H9 (cell line): Measurements from ENCODE around the gene ITPR1. TPM values are rescaled to one million over a fixed set of nuclear protein-coding genes. Genes with fewer than 3 reads are reported as not detected.
A peak's percentile ranks its signal among the peaks of the same experiment; 100 is the strongest.

Experiments
- DNase-seq: peaks from one replicate; pipeline ENCODE4 v3.0.0-alpha.2; 2017
- H2AFZ ChIP-seq: one replicate; pipeline ENCODE4 v1.6.1; 2013; ENCODE audit warnings: mild to moderate bottlenecking, low read length, control low read depth, moderate library complexity
- H2AK5ac ChIP-seq: 2 replicates; pipeline ENCODE4 v1.6.1; 2013; ENCODE audit warnings: low read length, control low read depth, mixed read lengths; ENCODE audit not compliant: insufficient read length
- H2BK120ac ChIP-seq: one replicate; pipeline ENCODE4 v1.6.1; 2013; ENCODE audit warnings: low read depth, mild to moderate bottlenecking, low read length, control low read depth, inconsistent platforms; ENCODE audit not compliant: poor library complexity, severe bottlenecking
- H2BK12ac ChIP-seq: 2 replicates; pipeline ENCODE4 v1.6.1; 2013; ENCODE audit warnings: low read length, control low read depth, mixed read lengths, low read depth; ENCODE audit not compliant: insufficient read length
- H2BK15ac ChIP-seq: 2 replicates; pipeline ENCODE4 v1.6.1; 2013; ENCODE audit warnings: low read depth, low read length, control low read depth
- H2BK20ac ChIP-seq: one replicate; pipeline ENCODE4 v1.6.1; 2013; ENCODE audit warnings: low read depth, mild to moderate bottlenecking, low read length, control low read depth, inconsistent platforms; ENCODE audit not compliant: poor library complexity, severe bottlenecking
- H2BK5ac ChIP-seq: 2 replicates; pipeline ENCODE4 v1.6.1; 2013; ENCODE audit warnings: low read length, control low read depth, mixed read lengths; ENCODE audit not compliant: insufficient read length
- H3K14ac ChIP-seq: 2 replicates; pipeline ENCODE4 v1.6.1; 2013; ENCODE audit warnings: low read length, control low read depth; ENCODE audit not compliant: insufficient read depth
- H3K18ac ChIP-seq: 2 replicates; pipeline ENCODE4 v1.6.1; 2013; ENCODE audit warnings: low read depth, mild to moderate bottlenecking, mixed read lengths, low read length, control low read depth; ENCODE audit not compliant: insufficient read length
- H3K23ac ChIP-seq: 2 replicates; pipeline ENCODE4 v1.6.1; 2013; ENCODE audit warnings: low read length, control low read depth, mixed read lengths, low read depth; ENCODE audit not compliant: insufficient read length
- H3K23me2 ChIP-seq: 2 replicates; pipeline ENCODE4 v1.6.1; 2013; ENCODE audit warnings: low read depth, mild to moderate bottlenecking, mixed read lengths, low read length, control low read depth; ENCODE audit not compliant: insufficient read length, poor library complexity, severe bottlenecking
- H3K27ac ChIP-seq: 2 replicates; pipeline ENCODE4 v1.5.1; 2013; ENCODE audit warnings: low read length, control low read depth, mixed read lengths, low read depth; ENCODE audit not compliant: insufficient read length
- H3K27me3 ChIP-seq: 2 replicates; pipeline ENCODE4 v1.6.1; 2013; ENCODE audit warnings: low read length, control low read depth, inconsistent platforms; ENCODE audit not compliant: insufficient read depth
- H3K4ac ChIP-seq: 2 replicates; pipeline ENCODE4 v1.6.1; 2013; ENCODE audit warnings: low read depth, mild to moderate bottlenecking, control low read depth, inconsistent platforms, low read length, moderate library complexity
- H3K4me1 ChIP-seq: 2 replicates; pipeline ENCODE4 v1.6.1; 2013; ENCODE audit warnings: low read length, control low read depth, inconsistent platforms; ENCODE audit not compliant: insufficient read depth
- H3K4me2 ChIP-seq: 2 replicates; pipeline ENCODE4 v1.6.1; 2013; ENCODE audit warnings: low read length, control low read depth, mixed read lengths; ENCODE audit not compliant: insufficient read length, insufficient read depth
- H3K56ac ChIP-seq: 2 replicates; pipeline ENCODE4 v1.6.1; 2013; ENCODE audit warnings: low read depth, mild to moderate bottlenecking, mixed read lengths, low read length, control low read depth; ENCODE audit not compliant: insufficient read length
- H3K79me1 ChIP-seq: 2 replicates; pipeline ENCODE4 v1.6.1; 2013; ENCODE audit warnings: low read depth, mild to moderate bottlenecking, moderate library complexity, low read length, control low read depth, inconsistent platforms; ENCODE audit not compliant: insufficient read depth, poor library complexity, severe bottlenecking
- H3K79me2 ChIP-seq: 2 replicates; pipeline ENCODE4 v1.6.1; 2013; ENCODE audit warnings: low read length, control low read depth, inconsistent platforms; ENCODE audit not compliant: insufficient read depth
- H3K9ac ChIP-seq: 2 replicates; pipeline ENCODE4 v1.6.1; 2013; ENCODE audit warnings: low read length, control low read depth, mixed read lengths; ENCODE audit not compliant: insufficient read length; ENCODE audit errors: extremely low read depth
- H3K9me3 ChIP-seq: one replicate; pipeline ENCODE4 v1.6.1; 2013; ENCODE audit warnings: low read depth, low read length, inconsistent platforms; ENCODE audit not compliant: control insufficient read depth
- H3T11ph ChIP-seq: one replicate; pipeline ENCODE4 v1.6.1; 2013; ENCODE audit warnings: mild to moderate bottlenecking, low read length, control low read depth, inconsistent platforms
- H4K20me1 ChIP-seq: one replicate; pipeline ENCODE4 v1.6.1; 2013; ENCODE audit not compliant: control insufficient read depth, insufficient read length, insufficient read depth
- H4K5ac ChIP-seq: 2 replicates; pipeline ENCODE4 v1.6.1; 2013; ENCODE audit warnings: low read depth, mild to moderate bottlenecking, mixed read lengths, low read length, control low read depth; ENCODE audit not compliant: insufficient read length
- H4K8ac ChIP-seq: replicated peaks from 2 replicates; pipeline ENCODE4 v1.6.1; 2013; ENCODE audit warnings: low read length, control low read depth, mixed read lengths, low read depth; ENCODE audit not compliant: insufficient read length
- H4K91ac ChIP-seq: 2 replicates; pipeline ENCODE4 v1.6.1; 2013; ENCODE audit warnings: low read depth, mild to moderate bottlenecking, moderate library complexity, mixed read lengths, low read length, control low read depth; ENCODE audit not compliant: insufficient read length
- H3K27ac Mint-ChIP-seq, 3 experiments: 2 replicates in 2 of 3; 3 replicates in 1 of 3; pipeline ENCODE4 v1.8.0; 2020 to 2021; ENCODE audit warnings: mixed read lengths in 3 of 3, mild to moderate bottlenecking in 1 of 3, moderate library complexity in 1 of 3
- H3K27me3 Mint-ChIP-seq: 2 replicates; pipeline ENCODE4 v1.8.0; 2021; ENCODE audit warnings: low read depth, mild to moderate bottlenecking, moderate library complexity, mixed read lengths
- H3K36me3 Mint-ChIP-seq, 3 experiments: 2 replicates in 2 of 3; 3 replicates in 1 of 3; pipeline ENCODE4 v1.8.0; 2020 to 2021; ENCODE audit warnings: low read depth in 3 of 3, mixed read lengths in 3 of 3; ENCODE audit not compliant: insufficient read depth in 1 of 3
- H3K4me1 Mint-ChIP-seq, 2 experiments: 2 replicates each; pipeline ENCODE4 v1.8.0; 2020; ENCODE audit warnings: mixed read lengths in 2 of 2
- H3K4me3 Mint-ChIP-seq, 2 experiments: 2 replicates in 1 of 2; 3 replicates in 1 of 2; pipeline ENCODE4 v1.8.0; 2020 to 2021; ENCODE audit warnings: mild to moderate bottlenecking in 2 of 2, mixed read lengths in 2 of 2, moderate library complexity in 1 of 2
- H3K9me3 Mint-ChIP-seq, 2 experiments: 2 replicates in 1 of 2; 3 replicates in 1 of 2; pipeline ENCODE4 v1.8.0; 2020; ENCODE audit warnings: mild to moderate bottlenecking in 2 of 2, mixed read lengths in 2 of 2, moderate library complexity in 1 of 2
- CTCF ChIP-seq: fragments of 200-600 bp; sonication (generic); conservative IDR thresholded peaks from 3 replicates; pipeline ENCODE4 v1.8.0; 2021; ENCODE audit warnings: antibody characterized with exemption, mild to moderate bottlenecking
- WGBS: extraction: QIAGEN DNeasy Blood & Tissue Kit; methylation state at CpG from one replicate; pipeline ENCODE4 v1.1.7; 2013; ENCODE audit warnings: missing lambda C conversion rate, low lambda C conversion rate, mixed read lengths; ENCODE audit not compliant: insufficient read length; ENCODE audit errors: extremely low coverage; 5-methylcytosine and 5-hydroxymethylcytosine counted together
- total RNA-seq: library from RNA; stranded (reverse); gene quantifications from 2 replicates; pipeline ENCODE4 v1.2.1, GENCODE V29; 2021

The ITPR1 gene
- total RNA-seq, 1 experiment from 2014 or later, result 4.2 TPM

GRCh38 chr3:4644951-4645350 is 151.8 kb downstream of the ITPR1 start:
- Histone ChIP-seq H3K56ac (no peak overlapping the region), H3K79me2 (no peaks in the 10 kb centered on the region), H3K4me1 (no peaks in the 10 kb centered on the region), H2BK120ac (no peak overlapping the region), H4K5ac (no peak overlapping the region), H4K8ac (no peak overlapping the region), H3K14ac (no peak overlapping the region), H3K4ac (no peak overlapping the region), H3K9me3 (no peaks in the 10 kb centered on the region), H3K79me1 (no peaks in the 10 kb centered on the region), H3T11ph (no peak overlapping the region), H3K9ac (no peak overlapping the region), H3K27me3 (no peaks in the 10 kb centered on the region), H3K23me2 (no peaks in the 10 kb centered on the region), H3K23ac (no peak overlapping the region), H2BK20ac (no peak overlapping the region), H2BK12ac (no peak overlapping the region), H4K91ac (no peak overlapping the region), H2BK5ac (no peak overlapping the region), H4K20me1 (no peaks in the 10 kb centered on the region), H2AK5ac (no peak overlapping the region), H2AFZ (no peak overlapping the region), H3K18ac (no peak overlapping the region), H3K27ac (no peak overlapping the region), H2BK15ac (no peak overlapping the region), H3K4me2 (no peak overlapping the region)
- no peak overlapping the region for H3K4me3 Mint-ChIP-seq
- H3K36me3 Mint-ChIP-seq, result peaks cover 0 to 2% (median 0%) of the 10 kb centered on the region in 3 experiments; a peak in 1 of 7 replicates
- DNase-seq, result no peak
- WGBS, result no CpG with 5 or more reads among the region's 3 CpGs
- TF ChIP-seq CTCF, result no peak
- no peaks in the 10 kb centered on the region for H3K27me3 Mint-ChIP-seq
- H3K4me1 Mint-ChIP-seq, result no peaks in the 10 kb centered on the region
- H3K9me3 Mint-ChIP-seq, result no peaks in the 10 kb centered on the region
- peak overlapping the region in 1 of 3 experiments; percentile 35; a peak in 1 of 7 replicates for H3K27ac Mint-ChIP-seq
